Uterus (tissue), 2 donors: ENCODE data around the gene KRR1.

Source experiments
- POLR2A ChIP-seq, 2 donors: fragments of 450-650 bp; IDR thresholded peaks; one replicate each; pipeline ENCODE4 v1.6.1; 2016; ENCODE audit warnings: antibody characterized with exemption in 2 of 2, mild to moderate bottlenecking in 1 of 2, moderate library complexity in 1 of 2
- TF ChIP-seq, protein P1 (sequence below), 4 experiments: fragments of 200-600 bp in 2 of 4; fragments of 450-650 bp in 2 of 4; sonication (generic) in 2 of 4; IDR thresholded peaks; one replicate each; pipeline ENCODE4 v1.5.1; 2016 to 2019; ENCODE audit warnings: antibody characterized with exemption in 4 of 4, mild to moderate bottlenecking in 2 of 4, moderate library complexity in 1 of 4

DNA sequence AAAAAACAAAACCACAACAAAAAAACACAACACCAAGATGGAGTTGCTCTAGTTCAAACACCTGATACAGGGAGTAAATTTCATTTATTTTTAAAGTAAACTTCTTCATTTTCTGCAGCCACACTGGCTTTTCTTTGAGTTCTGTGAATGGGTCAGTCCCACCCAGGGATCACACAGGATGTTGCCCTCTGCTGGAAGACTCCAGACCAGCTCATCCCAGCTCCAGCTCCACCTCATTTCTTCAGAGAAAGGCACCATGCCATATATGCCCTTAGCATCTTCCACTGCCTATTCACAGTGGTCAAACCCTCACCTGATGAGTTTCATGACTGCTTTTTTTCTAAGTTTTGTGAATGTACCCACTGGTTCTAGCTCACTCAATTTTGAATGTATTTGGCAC is 22.9 kb downstream of the KRR1 start:
- TF ChIP-seq, protein P1, sequence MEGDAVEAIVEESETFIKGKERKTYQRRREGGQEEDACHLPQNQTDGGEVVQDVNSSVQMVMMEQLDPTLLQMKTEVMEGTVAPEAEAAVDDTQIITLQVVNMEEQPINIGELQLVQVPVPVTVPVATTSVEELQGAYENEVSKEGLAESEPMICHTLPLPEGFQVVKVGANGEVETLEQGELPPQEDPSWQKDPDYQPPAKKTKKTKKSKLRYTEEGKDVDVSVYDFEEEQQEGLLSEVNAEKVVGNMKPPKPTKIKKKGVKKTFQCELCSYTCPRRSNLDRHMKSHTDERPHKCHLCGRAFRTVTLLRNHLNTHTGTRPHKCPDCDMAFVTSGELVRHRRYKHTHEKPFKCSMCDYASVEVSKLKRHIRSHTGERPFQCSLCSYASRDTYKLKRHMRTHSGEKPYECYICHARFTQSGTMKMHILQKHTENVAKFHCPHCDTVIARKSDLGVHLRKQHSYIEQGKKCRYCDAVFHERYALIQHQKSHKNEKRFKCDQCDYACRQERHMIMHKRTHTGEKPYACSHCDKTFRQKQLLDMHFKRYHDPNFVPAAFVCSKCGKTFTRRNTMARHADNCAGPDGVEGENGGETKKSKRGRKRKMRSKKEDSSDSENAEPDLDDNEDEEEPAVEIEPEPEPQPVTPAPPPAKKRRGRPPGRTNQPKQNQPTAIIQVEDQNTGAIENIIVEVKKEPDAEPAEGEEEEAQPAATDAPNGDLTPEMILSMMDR (IDR thresholded peaks at IDR 0.05), result peak in 2 of 4 experiments; percentile 10 to 13
- no peak for TF ChIP-seq POLR2A (IDR thresholded peaks at IDR 0.05)
